ENCODE results near the gene RDH16.

Gene RDH16, protein sequence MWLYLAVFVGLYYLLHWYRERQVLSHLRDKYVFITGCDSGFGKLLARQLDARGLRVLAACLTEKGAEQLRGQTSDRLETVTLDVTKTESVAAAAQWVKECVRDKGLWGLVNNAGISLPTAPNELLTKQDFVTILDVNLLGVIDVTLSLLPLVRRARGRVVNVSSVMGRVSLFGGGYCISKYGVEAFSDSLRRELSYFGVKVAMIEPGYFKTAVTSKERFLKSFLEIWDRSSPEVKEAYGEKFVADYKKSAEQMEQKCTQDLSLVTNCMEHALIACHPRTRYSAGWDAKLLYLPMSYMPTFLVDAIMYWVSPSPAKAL

DNA sequence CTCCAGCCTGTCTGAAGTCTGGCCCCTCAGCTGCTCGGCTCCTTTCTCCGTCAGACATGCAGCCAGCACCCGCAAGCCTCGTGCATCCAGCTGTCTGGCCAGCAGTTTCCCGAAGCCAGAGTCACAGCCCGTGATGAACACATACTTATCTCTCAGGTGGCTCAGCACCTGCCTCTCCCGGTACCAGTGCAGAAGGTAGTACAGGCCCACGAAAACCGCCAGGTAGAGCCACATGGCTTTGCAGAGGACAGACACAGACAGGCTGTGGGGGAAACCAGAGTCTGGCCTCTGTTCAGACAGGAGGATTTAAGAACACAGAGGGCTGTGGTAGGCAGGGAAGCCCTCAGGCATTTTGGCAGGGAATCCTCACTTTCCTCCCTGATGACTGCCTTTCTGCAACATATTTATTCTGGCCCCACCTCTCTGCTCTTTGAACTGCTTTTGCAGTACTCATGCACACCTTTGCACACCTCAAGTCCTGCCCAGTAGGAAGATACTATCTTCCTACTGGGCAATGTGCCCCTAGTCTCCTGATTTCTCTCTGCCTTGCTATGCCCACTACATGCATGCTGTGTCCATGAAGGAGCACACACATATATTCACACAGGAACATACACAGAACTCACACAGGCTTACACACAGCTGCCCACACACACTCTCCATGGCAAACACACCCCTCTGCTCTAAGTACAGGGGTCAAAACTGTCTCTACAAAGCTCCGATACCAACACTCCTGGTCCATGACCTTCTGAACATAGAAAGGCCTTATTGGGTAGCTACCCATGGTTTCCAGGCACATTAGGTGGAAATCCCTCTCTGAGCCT, at the start of gene RDH16:
RDH16 (minus strand) TSS at position 380 of the 824 bp plus-strand sequence; CDS start at position 234, 146 bp downstream.
- DNase-seq: no peak

DNA sequence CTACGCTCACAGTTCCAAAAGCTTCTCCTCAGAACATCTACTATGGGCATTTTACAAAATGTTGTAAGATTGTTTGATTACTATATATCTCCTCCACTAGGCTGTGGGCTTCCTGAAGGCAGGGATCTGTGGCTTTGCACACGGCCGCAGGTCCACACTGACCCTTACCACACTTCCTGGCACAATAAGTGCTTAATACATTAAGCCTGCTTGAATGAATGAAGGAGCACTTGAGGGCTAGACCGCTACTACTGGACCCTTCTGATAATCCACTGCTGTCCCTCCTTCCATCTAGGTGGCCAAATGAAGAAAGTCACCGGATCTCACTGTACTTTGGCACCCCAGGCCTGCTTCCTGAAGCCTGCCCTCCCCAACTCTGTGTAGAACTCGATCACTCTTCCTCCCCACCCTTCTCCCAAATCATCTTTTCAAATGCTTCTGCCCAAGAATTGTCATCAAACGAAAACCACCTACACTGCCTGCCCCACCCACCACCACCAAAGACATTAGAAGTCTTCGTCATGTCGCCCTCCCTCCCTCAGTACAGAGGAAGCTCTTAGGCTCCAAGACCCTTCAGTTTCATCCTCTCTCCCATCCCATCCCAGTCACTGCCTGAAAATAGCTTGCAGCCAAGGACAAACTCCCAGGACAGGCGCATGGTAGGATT, 49.5 kb upstream of the RDH16 start:
- no peak for DNase-seq

DNA sequence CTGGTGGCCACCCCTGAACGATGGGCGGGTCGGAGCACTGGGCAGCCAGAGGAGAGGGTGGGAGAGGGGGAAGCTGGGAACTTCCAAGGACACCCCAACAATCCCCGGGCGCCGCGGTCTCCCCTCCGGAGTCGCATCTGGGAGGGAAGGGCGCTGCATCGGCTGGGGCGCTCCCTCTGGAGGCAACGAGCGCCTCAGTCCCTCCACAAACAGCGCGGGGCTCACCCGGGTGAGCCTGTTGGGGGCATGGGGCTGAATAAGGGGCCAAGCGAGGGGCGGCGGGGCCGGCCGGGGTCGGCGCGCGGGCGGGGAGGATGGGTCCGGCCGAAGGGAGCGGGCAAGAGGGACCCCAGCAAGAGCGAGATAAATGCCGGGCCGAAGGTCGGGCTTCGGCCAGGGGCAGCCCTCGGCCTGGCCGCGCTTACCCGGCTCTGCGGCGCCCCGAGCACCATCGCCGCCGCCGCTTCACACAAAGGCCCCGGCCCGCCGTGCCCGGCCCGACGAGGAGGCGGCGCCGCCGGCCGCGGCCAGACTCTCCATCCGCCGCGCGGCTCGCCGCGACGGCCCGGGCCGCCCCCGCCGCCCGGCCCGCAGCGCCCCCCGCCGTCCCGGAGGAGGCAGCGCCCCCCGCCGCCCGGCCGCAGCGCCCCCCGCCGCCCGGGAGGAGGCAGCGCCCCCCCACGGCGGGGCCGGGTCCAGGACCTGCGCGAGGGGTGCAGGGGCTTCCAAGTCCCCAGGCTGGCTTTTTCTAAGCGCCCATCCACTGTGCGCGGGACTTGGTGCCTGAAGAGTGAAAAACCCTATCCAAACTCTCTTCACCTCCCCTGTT, 48.8 kb upstream of the RDH16 start, which contains the start of gene ZBTB39:
ZBTB39 (minus strand) TSS at position 567 of the 829 bp plus-strand sequence. CDS start 1,629 bp downstream, outside the sequence.
- DNase-seq: peak; percentile 39

DNA sequence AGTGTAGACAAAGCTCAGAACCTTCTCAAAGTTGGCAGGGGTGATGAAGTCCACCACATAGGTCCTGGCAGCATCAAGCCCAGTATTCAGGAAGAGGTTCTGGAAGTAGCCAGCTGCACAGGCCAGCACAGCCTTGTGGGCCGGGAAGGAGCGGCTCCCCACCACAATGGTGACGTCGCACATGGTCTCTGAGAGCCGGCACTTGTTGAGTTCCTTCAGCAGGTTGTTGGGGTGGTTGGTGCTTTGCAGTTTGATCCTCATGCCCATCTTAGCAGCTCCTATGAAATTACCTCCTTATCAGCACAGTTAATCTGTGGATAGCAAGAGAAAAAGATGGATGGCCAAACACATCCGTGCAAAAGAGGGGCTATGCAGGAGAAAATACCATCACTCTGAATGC, 47.2 kb upstream of the RDH16 start:
- DNase-seq: no peak

DNA sequence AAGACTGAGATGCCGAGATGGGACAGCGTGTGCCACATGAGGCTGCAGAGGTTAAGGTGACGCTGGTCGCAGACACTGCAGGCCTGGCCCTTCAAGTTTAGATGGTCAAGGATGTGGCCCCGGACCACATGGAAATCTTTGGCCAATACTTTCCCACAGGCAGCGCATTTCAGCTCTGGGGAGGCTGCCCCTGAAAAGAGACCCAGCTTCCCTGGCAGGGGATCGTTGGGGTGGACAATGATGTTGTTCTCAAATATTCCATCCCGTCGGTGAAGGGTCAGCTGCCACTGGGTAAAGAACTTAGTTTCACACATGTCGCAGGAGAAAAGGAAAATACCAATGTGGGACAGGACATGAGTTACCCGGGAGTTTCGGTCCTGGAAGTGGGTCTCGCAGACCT, 46.0 kb upstream of the RDH16 start:
- DNase-seq: no peak

DNA sequence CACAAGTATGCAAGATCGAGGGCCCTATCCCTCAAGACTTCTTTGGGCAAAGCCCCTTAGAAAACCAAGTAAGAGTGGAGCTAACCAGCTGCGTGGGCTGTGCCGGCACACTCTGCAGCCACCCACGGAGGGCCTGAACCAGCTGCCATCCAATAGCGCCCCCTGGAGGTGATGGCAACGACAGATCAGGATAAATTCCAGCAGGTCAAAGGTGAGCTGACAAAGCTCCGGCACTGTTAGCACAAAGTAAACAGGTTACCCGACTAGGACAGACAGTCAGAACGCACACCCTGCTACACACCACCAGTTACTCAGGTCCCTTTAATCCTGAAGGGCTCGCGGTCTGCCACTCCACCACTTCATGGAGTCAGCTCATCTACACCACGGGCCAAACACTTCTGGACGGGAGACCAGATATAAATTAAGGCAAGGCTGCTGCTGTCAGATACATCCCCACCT, 44.1 kb upstream of the RDH16 start:
- DNase-seq: peak; percentile 8

DNA sequence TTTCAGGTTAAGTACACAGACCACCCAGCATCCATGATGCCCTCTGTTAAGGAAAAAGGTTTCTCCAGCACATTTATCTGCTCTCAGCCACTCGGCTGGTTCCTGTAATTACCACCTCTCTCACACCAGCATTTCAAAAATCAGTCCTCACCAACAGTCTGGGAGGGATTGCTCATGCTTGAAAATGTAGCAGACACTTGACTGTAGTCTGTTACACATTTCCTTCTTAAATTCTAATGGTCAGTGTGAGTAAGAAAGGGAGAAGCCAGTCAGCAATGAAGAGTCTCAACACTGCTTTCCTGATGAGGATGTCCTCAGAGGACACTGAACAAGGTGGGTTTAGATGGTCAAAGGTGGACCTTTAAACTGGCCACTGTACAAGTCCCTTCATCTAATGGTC, 43.0 kb upstream of the RDH16 start:
- no peak for DNase-seq

DNA sequence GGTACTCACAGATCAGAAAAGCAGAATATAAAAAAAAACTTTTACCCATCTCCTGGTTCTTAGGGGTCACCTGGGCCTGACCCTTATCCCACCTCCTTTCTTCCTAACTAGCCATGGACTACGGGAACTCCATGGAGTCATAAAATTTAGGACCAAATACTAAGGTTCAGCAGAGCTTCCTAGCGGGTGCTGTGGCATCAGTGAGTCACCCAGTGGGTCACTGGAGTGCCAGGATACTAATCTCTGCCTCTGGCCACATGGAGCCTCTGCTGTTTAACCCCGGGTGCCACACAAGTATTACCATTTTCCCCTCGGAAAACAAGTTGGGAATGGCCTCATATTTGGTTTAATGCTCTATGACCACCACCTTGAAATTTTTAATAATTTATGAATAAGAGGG, 42.0 kb upstream of the RDH16 start:
- no peak for DNase-seq

DNA sequence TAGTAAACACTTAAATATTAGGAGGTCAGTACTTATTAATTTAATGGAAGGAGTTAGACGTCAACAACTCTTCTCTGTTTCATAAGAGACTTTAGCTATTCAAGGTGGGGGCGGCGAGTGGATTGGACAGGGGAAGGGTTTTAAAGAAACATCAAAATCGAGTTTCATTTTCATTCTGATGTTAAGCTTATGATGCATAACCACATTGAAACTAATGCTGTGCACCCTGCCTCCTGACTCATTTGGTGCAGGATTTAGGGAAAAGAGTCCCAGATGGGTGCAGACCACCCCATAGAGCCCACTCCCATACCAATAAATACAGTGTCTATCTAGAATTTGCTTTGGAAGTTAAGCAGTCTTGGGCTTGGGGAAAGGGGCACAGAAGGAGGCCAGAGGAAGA, 41.6 kb upstream of the RDH16 start:
- no peak for DNase-seq

DNA sequence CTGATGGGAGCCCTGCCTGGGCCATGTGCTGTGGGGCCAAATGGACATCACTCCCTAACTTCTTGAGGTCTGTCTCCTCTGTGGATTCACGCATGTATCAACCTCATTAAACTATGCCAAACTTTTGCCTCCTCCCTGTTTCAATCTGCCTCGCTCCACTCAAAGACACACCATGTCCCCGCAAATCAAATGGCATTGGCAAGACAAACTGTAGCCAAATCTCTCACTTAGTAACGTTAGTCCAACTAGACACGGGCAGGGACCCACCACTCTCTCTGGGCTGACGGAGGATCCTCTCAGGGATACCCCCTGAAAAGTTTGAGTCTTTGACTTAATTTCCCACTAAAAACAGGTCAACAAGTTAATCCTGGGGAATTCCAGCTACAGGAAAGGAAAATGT, 40.9 kb upstream of the RDH16 start:
- DNase-seq: no peak

DNA sequence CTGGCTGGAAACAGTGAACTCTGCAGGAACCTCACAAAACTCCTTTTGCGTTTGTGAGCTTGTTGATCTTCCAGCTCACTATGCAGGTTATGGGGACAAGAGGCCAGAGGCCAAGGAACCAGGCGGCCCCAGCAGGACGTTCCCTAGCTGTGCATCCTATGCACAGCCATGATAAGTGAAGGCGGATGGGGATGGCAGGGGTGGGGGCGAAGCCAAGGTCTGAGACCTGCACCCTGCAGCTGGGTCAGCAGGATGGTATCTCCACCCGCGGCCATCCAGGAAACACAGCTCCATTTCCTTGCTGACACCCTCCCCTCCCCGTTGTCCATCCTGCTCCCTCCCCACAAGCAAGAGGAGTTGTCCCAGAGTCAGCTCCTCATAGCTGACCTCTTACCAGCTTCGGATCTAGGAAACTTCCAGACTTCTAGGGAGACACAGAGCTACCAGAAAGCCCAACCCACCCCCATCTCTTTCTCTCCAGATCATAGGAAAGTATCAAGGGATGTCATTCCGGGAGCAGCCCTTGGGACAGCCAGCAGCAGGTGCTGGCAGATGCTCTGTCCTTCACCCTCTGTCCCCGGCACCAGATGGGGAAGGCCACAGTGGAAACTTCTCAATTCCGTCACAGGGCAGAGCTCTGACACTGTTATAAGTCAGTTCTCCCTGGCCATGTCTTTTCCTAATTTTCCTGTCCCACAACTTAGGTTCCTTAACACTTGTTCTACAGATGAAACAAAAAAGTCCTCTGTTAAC, 39.6 kb upstream of the RDH16 start:
- DNase-seq: no peak

DNA sequence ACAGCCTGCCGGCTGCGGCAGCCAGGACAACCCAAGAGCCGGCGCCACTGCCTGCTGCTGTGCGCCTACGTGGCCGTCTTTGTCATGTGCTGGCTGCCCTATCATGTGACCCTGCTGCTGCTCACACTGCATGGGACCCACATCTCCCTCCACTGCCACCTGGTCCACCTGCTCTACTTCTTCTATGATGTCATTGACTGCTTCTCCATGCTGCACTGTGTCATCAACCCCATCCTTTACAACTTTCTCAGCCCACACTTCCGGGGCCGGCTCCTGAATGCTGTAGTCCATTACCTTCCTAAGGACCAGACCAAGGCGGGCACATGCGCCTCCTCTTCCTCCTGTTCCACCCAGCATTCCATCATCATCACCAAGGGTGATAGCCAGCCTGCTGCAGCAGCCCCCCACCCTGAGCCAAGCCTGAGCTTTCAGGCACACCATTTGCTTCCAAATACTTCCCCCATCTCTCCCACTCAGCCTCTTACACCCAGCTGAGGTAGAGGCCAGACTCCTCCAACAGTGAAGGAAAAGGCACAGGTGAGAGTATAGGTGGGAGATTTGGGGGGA, 38.6 kb upstream of the RDH16 start:
- DNase-seq: no peak

DNA sequence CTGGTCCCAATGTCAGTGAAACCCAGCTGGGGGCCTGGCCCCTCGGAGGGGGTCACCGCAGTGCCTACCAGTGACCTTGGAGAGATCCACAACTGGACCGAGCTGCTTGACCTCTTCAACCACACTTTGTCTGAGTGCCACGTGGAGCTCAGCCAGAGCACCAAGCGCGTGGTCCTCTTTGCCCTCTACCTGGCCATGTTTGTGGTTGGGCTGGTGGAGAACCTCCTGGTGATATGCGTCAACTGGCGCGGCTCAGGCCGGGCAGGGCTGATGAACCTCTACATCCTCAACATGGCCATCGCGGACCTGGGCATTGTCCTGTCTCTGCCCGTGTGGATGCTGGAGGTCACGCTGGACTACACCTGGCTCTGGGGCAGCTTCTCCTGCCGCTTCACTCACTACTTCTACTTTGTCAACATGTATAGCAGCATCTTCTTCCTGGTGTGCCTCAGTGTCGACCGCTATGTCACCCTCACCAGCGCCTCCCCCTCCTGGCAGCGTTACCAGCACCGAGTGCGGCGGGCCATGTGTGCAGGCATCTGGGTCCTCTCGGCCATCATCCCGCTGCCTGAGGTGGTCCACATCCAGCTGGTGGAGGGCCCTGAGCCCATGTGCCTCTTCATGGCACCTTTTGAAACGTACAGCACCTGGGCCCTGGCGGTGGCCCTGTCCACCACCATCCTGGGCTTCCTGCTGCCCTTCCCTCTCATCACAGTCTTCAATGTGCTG, 38.0 kb upstream of the RDH16 start:
- DNase-seq: no peak

DNA sequence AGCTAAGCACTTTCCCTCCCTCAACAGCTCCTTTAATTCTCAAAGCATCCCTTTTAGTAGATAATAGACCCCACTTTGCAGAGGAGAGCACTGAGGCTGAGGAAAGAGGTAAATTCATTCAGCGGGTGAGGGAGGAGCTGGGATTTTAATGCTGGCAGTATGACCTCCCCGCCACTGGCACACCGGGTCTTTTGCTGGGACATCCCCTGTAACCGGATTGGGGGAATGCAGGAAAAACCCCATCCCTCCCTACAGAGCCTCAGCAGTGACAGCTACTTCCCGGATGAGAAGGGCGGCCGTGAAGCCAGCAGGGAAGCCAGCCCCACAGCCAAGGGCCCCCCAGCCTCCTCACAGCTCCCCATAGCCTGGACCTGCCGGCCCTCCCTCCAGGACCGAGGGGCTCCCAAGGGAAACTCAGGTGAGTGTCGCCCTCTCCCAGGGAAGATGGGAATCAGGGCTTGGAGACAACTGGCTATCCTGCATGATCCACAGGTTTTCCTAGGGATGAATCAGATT, 36.9 kb upstream of the RDH16 start:
- DNase-seq: no peak

DNA sequence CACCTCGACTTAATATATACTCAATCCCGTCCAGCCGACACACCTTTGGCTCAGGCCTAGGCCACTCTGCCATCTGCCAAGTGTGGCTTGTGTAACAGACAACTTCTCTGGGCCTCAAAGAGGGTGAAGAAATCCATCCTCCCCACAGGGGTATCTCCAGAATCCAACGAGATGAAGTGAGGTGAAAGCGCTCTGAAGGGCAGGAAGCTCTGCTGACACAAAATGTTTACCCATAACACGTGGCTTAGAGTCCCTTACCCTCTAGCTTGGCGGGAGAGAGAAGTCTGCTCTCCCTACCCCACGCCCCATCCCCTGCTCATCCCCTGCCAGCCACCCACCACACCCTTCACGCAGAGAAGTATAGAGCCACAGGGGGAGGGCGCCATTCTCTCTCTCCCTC, 35.9 kb upstream of the RDH16 start:
- no peak for DNase-seq

DNA sequence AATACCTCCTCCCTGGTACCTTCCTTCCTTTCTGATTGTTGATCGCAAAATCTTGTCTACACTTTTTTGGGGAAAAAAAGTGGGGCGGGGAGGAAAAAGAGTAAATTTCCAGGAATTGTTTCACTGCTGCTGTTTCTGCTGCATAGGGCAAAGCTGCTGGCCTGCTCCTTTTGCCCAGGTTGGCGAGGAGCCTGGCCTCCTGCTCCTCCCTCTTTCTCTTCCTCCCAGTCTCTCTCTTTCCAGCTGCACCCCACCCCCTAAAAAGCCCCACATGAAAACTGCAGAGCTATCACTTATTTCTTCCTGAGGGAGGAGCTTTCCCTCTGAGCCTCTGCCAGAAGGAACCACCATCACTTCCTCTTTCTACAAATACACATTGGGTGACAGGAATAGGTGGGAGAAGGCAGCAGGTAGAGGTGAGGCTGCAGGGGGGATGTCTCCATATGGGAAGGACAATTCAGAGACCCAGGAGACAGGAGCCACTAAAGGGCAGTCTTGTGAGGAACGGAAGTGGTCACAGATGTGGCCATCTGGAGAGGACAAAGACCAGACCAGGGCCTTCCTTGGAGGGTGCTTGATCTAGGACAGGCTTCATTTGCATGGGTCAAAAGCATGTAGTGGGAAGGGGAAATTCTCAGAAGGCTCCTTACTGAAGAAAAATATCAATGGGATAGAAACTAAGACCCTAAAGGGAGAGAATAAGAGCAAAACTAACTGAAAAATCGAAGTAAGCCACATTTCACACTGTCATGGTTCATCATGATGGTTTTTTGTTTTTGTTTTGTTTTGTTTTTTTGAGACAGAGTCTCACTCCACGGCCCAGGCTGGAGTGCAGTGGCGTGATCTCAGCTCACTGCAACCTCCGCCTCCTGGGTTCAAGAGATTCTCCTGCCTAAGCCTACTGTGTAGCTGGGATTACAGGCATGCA, 34.2 kb upstream of the RDH16 start:
- no peak for DNase-seq

DNA sequence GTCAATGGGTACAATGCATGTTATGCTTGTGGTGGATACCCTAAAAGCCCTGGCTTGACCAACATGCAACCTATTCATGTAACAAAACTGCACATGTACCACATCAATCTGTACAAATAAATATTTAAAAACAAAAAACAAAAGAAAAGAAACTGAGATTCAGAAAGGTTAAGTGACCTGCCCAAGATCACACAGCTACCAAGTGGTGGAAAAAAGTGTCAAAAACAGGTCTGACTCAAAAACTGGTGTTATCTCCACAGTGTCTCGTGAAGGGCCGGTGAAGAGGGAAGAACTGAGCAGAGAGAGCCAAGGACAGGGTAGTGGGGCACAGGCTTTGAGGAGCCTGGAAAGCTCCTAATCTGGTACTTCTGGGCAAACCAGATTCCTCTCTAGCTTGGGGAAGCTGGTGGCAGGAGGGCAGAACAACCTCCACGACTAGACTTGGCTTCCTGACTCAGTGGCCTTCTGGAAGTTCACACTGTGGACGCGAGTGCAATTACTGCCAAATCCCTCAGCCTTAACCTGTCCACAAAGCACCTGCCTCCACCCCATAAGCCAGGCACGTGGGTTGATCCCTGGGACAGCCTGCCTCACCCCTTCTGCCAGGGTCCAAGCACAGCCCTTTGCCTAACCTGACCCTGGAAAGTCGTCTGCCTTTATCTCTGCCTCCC, 33.4 kb upstream of the RDH16 start:
- DNase-seq: no peak

DNA sequence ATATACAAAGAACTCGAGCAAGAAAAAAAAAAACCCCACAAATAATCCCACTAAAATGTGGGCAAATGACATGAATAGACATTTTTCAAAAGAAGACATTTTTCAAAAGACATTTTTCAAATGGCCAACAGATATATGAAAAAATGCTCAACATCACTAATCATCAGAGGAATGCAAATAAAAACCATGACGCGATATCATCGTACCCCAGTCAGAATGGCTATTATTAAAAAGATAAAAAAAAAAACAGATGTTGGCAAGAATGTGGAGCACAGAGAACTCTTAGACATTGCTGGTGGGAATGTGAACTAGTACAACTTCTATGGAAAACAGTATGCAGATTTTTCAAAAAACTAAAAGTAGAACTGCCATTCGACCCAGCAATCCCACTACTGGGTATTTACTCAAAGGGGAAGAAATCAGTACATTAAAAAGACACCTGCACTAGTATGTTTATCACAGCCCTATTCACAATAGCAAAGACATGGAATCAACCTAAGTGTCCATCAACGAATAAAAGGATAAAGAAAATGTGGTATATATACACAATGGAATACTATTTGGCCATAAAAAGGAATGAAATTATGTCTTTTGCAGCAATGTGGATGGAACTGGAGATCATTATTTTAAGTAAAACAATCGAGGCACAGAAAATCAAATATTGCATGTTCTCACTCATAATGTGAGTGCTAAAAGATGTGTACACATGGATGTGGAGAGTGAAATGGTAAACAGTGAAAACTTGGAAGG, 32.6 kb upstream of the RDH16 start:
- DNase-seq: no peak
